PC-3 (cell line): ENCODE measurements around the gene CASQ1. TPM values are rescaled to one million over a fixed set of nuclear protein-coding genes. Genes with fewer than 3 reads are reported as not detected.

Experiments used
- ATAC-seq: fragments of 200-7000 bp; cut with Tn5 transposase; 2 replicates; pipeline ENCODE4 v1.9.1; 2020; ENCODE audit warnings: mild to moderate bottlenecking, moderate library complexity
- BruUV-seq: library from RNA; stranded (reverse); fragments of 400-500 nt; replicated peaks from 2 replicates; lab custom pipeline; 2021; lab: Mats Ljungman, UMichigan
- CTCF ChIA-PET: fragments of 300-600 bp; sonication (Branson Sonifier 250); formaldehyde crosslinking; loops from one replicate; lab custom pipeline; 2022; ENCODE audit warnings: antibody characterized with exemption; lab: Charles Lee
- POLR2A ChIA-PET: fragments of 300-600 bp; sonication (Branson Sonifier 250); formaldehyde crosslinking; loops from one replicate; lab custom pipeline; 2022; ENCODE audit warnings: antibody characterized with exemption; ENCODE audit not compliant: unreplicated experiment; lab: Charles Lee
- DNase-seq: peaks from one replicate; pipeline ENCODE4 v3.0.0-alpha.2; 2015
- H2AFZ ChIP-seq: fragments of 300-600 bp; sonication (generic); 2 replicates; pipeline ENCODE4 v1.6.0; 2016; ENCODE audit warnings: antibody characterized with exemption, low read length
- H3F3A ChIP-seq: fragments of 300-600 bp; sonication (generic); one replicate; pipeline ENCODE4 v1.6.0; 2017; ENCODE audit warnings: antibody characterized with exemption, low read length, control low read depth, mild to moderate bottlenecking; ENCODE audit not compliant: unreplicated experiment
- H3K27ac ChIP-seq: fragments of 300-600 bp; sonication (generic); 2 replicates; pipeline ENCODE4 v1.5.1; 2016; ENCODE audit warnings: mild to moderate bottlenecking, low read length
- H3K27me3 ChIP-seq: fragments of 300-600 bp; sonication (generic); 2 replicates; pipeline ENCODE4 v1.6.1; 2016; ENCODE audit warnings: low read length, mixed read lengths
- H3K36me3 ChIP-seq: fragments of 300-600 bp; sonication (generic); 2 replicates; pipeline ENCODE4 v1.6.1; 2016; ENCODE audit warnings: low read depth, mixed run types, low read length, mixed read lengths
- H3K4me1 ChIP-seq: fragments of 300-600 bp; sonication (generic); 2 replicates; pipeline ENCODE4 v1.5.1; 2016; ENCODE audit warnings: low read length; ENCODE audit not compliant: insufficient read depth
- H3K4me2 ChIP-seq: fragments of 300-600 bp; sonication (generic); 2 replicates; pipeline ENCODE4 v1.6.0; 2016; ENCODE audit warnings: low read length
- H3K4me3 ChIP-seq: fragments of 300-600 bp; sonication (generic); 2 replicates; pipeline ENCODE4 v1.5.1; 2016; ENCODE audit warnings: mild to moderate bottlenecking, low read length, mixed read lengths
- H3K79me2 ChIP-seq: fragments of 300-600 bp; sonication (generic); 2 replicates; pipeline ENCODE4 v1.6.1; 2017; ENCODE audit warnings: low read length, mixed read lengths
- H3K9ac ChIP-seq: fragments of 300-600 bp; sonication (generic); 2 replicates; pipeline ENCODE4 v1.6.0; 2016; ENCODE audit warnings: mild to moderate bottlenecking, low read length
- H3K9me2 ChIP-seq: fragments of 300-600 bp; sonication (generic); replicated peaks from 2 replicates; pipeline ENCODE4 v1.6.1; 2016; ENCODE audit warnings: mixed run types, low read length, mixed read lengths
- H3K9me3 ChIP-seq: fragments of 300-600 bp; sonication (generic); 2 replicates; pipeline ENCODE4 v1.6.1; 2016; ENCODE audit warnings: low read length, mixed read lengths
- H4K20me1 ChIP-seq: fragments of 300-600 bp; sonication (generic); 2 replicates; pipeline ENCODE4 v1.6.1; 2016; ENCODE audit warnings: low read length, mixed read lengths
- CTCF ChIP-seq: fragments of 300-600 bp; sonication (generic); conservative IDR thresholded peaks from 2 replicates; pipeline ENCODE4 v1.5.1; 2017; ENCODE audit warnings: antibody characterized with exemption, low read depth, mild to moderate bottlenecking, low read length
- EZH2 ChIP-seq: fragments of 300-600 bp; sonication (generic); IDR thresholded peaks from one replicate; pipeline ENCODE4 v1.6.1; 2017; ENCODE audit warnings: antibody characterized with exemption, mild to moderate bottlenecking, low read length; ENCODE audit not compliant: unreplicated experiment
- EZH2phosphoT487 ChIP-seq: fragments of 300-600 bp; sonication (generic); IDR thresholded peaks from 2 replicates; pipeline ENCODE4 v1.6.1; 2018; ENCODE audit warnings: mild to moderate bottlenecking, antibody characterized with exemption, low read length, borderline replicate concordance
- intact Hi-C: fragments of 100-400 bp; cut with micrococcal nuclease; formaldehyde crosslinking; loops from 2 replicates; pipeline ENCODE4 v1.9.0; 2023
- total RNA-seq: library from RNA; depleted of rRNA; stranded (reverse); fragments of >200 nt; gene quantifications from 2 replicates; pipeline ENCODE4 v1.2.3, GENCODE V29; 2014

CASQ1 gene
- total RNA-seq, 1 experiment from 2014 or later: not detected

GRCh38 chr1:160220301-160220700 lies 29.9 kb downstream of the CASQ1 start:
- no peaks in the 10 kb centered on the region for H3K4me1 ChIP-seq
- ATAC-seq (no peak), DNase-seq (no peak)
- no peak overlapping the region for H3K4me2 ChIP-seq
- no peak overlapping the region for H3K9ac ChIP-seq
- no peaks in the 10 kb centered on the region for H3K27me3 ChIP-seq
- no peak overlapping the region for H2AFZ ChIP-seq
- H3K9me3 ChIP-seq: no peaks in the 10 kb centered on the region
- H3K27ac ChIP-seq: no peak overlapping the region
- TF ChIP-seq EZH2: no peak
- TF ChIP-seq CTCF: no peak
- no peak for TF ChIP-seq EZH2phosphoT487
- H3K9me2 ChIP-seq: no peaks in the 10 kb centered on the region
- intact Hi-C loops: no loop called here
- no peaks in the 10 kb centered on the region for H3F3A ChIP-seq
- no peak overlapping the region for H3K4me3 ChIP-seq
- ChIA-PET POLR2A (interaction anchor here (0.6 kb wide), 1 partner anchor 25 kb away, joined by 6 read pairs; no protein-coding TSS in a partner anchor), CTCF (interaction anchor here (0.8 to 3.5 kb wide), 9 partner anchors 24 to 122 kb away, joined by 3 to 99 read pairs (median 6); partner anchors contain the start of gene IGSF8)
- no TSS peak for BruUV-seq
- H4K20me1 ChIP-seq: no peaks in the 10 kb centered on the region
- peaks cover 68% of the 10 kb centered on the region for H3K36me3 ChIP-seq
- H3K79me2 ChIP-seq: no peaks in the 10 kb centered on the region

- Histone ChIP-seq H2AFZ (no peak overlapping the region), H3K4me1 (no peaks in the 10 kb centered on the region), H3K36me3 (peaks cover 66% of the 10 kb centered on the region), H4K20me1 (no peaks in the 10 kb centered on the region), H3K9ac (no peak overlapping the region), H3K9me2 (no peaks in the 10 kb centered on the region), H3K9me3 (no peaks in the 10 kb centered on the region), H3K27me3 (no peaks in the 10 kb centered on the region), H3F3A (no peaks in the 10 kb centered on the region), H3K4me3 (no peak overlapping the region), H3K4me2 (no peak overlapping the region), H3K79me2 (no peaks in the 10 kb centered on the region), H3K27ac (no peak overlapping the region)
- TF ChIP-seq CTCF: no peak
- no peak for TF ChIP-seq EZH2phosphoT487
- TF ChIP-seq EZH2: no peak
- ATAC-seq (no peak), DNase-seq (no peak)
- intact Hi-C loops: no loop called here
- POLR2A ChIA-PET: interaction anchor here (0.6 kb wide), 1 partner anchor 41 kb away, joined by 3 read pairs; the partner anchor contains the start of gene DCAF8
- CTCF ChIA-PET: interaction anchor here (0.6 to 3.5 kb wide), 4 partner anchors 28 to 175 kb away, joined by 3 to 99 read pairs (median 16); no protein-coding TSS in a partner anchor
- no TSS peak for BruUV-seq
These were observed 30.7 kb downstream of the CASQ1 start for GRCh38 chr1:160221089-160221488.

DNA sequence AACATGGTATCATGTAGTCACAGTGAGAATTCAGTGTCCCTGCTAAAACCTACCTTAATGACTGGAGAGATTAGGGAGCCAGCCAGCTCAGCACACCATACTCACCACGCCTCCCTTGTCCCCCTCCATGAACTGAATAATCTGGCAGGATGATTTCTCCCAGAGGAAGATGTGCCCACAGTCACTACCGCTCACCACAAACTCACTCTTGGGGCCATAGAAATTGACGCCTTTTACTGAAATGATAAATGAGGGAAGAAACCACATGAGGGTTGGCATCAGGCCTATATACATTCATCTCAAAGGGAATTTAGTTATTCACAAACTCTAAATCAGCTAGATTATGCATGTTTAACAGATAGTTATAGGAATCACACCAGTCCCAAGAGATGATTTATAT lies 32.2 kb downstream of the CASQ1 start:
- no peaks in the 10 kb centered on the region for H4K20me1 ChIP-seq
- H3K27ac ChIP-seq: no peak overlapping the region
- no peaks in the 10 kb centered on the region for H3K9me2 ChIP-seq
- ChIA-PET POLR2A (no interaction called here), CTCF (no interaction called here)
- ATAC-seq (no peak), DNase-seq (no peak)
- H3K36me3 ChIP-seq: peaks cover 72% of the 10 kb centered on the region
- TF ChIP-seq CTCF (no peak), EZH2phosphoT487 (no peak), EZH2 (no peak)
- no peaks in the 10 kb centered on the region for H3K9me3 ChIP-seq
- intact Hi-C loops: no loop called here
- BruUV-seq: no TSS peak
- no peaks in the 10 kb centered on the region for H3K27me3 ChIP-seq
- no peak overlapping the region for H2AFZ ChIP-seq
- no peaks in the 10 kb centered on the region for H3K4me1 ChIP-seq
- H3K9ac ChIP-seq: no peak overlapping the region
- H3K4me3 ChIP-seq: no peak overlapping the region
- no peak overlapping the region for H3K4me2 ChIP-seq
- no peaks in the 10 kb centered on the region for H3F3A ChIP-seq
- H3K79me2 ChIP-seq: no peaks in the 10 kb centered on the region
